Choroid plexus epithelial cell (primary cell): ENCODE measurements around the gene STPG4.

Experiments
- DNase-seq: peaks from one replicate; pipeline ENCODE4 v3.0.0-alpha.2; 2010; ENCODE audit warnings: low read depth
- H3K4me3 ChIP-seq: 2 replicates; pipeline ENCODE4 v1.5.1; 2011; ENCODE audit warnings: low read depth, mild to moderate bottlenecking, control low read depth, low read length, moderate library complexity
- TF ChIP-seq, protein P1 (sequence below): conservative IDR thresholded peaks from 2 replicates; pipeline ENCODE4 v1.5.1; 2011; ENCODE audit warnings: low read depth, mild to moderate bottlenecking, control low read depth, inconsistent platforms, low read length, moderate library complexity

Gene STPG4

DNA sequence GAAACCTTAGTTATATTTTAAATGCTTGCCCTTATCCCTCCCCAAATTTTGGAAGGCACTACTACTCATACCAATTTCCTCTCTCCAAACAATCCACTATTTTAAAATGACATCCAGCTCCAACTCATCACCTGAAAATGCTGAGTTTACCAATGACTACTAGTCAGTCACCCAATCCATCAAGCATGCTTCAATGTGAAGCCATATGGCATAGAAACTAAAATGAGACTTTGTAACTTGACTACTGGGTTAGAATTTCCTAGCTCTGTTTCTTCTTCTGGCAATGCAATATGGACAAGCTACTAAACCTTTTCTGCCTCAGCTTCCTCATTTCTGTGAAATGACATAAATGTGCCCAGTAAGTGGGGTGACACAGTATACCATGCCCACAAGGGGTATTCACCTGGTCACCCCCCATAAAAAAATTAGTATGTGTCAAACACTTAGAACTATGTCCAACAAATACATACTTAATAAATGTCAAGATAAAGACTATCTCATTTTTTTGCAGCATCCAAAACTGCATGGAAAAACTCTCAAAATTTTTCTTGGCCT, 10.0 kb upstream of the STPG4 start:
- TF ChIP-seq, protein P1, sequence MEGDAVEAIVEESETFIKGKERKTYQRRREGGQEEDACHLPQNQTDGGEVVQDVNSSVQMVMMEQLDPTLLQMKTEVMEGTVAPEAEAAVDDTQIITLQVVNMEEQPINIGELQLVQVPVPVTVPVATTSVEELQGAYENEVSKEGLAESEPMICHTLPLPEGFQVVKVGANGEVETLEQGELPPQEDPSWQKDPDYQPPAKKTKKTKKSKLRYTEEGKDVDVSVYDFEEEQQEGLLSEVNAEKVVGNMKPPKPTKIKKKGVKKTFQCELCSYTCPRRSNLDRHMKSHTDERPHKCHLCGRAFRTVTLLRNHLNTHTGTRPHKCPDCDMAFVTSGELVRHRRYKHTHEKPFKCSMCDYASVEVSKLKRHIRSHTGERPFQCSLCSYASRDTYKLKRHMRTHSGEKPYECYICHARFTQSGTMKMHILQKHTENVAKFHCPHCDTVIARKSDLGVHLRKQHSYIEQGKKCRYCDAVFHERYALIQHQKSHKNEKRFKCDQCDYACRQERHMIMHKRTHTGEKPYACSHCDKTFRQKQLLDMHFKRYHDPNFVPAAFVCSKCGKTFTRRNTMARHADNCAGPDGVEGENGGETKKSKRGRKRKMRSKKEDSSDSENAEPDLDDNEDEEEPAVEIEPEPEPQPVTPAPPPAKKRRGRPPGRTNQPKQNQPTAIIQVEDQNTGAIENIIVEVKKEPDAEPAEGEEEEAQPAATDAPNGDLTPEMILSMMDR: no peak
- DNase-seq: no peak

DNA sequence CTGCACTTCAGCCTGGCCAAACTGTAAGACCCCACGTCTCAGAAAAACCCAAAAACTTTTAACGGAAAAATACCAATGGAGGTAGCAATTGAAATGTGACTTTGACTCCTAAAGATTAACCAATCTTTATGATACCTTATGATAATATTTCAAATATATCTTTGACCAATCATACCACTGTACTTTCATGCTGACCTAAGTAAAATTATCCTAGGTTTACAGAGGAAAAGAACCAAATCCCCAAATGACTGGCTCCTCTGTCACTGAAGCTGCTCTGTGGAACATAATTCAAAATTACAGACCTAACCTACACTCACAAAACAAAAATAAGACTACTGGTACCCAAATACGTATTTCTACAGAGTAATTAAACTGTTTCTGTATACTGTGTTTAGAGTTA, 7.7 kb upstream of the STPG4 start:
- H3K4me3 ChIP-seq: no peak overlapping the region
- DNase-seq: no peak
- TF ChIP-seq, protein P1: no peak

More for the DNA sequence above, 10.0 kb upstream of the STPG4 start:
- no peak overlapping the region for H3K4me3 ChIP-seq

DNA sequence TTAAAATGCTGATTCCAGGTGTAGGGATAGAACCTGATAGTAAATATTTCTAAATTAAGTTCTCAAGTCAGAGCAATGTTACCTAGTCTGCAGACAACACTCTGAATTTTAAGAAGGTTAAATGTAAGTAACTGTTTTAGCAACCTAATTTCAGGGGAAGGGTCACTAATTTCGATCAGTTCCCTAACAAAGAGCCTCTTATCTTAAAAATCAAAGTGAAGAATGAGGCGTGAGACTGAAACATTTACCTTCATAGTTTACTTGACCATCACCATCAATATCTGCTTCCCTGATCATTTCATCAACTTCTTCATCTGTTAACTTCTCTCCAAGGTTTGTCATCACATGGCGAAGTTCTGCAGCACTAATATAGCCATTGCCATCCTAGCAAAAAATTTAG, 6.4 kb upstream of the STPG4 start:
- TF ChIP-seq, protein P1: no peak
- DNase-seq: no peak
- no peak overlapping the region for H3K4me3 ChIP-seq

DNA sequence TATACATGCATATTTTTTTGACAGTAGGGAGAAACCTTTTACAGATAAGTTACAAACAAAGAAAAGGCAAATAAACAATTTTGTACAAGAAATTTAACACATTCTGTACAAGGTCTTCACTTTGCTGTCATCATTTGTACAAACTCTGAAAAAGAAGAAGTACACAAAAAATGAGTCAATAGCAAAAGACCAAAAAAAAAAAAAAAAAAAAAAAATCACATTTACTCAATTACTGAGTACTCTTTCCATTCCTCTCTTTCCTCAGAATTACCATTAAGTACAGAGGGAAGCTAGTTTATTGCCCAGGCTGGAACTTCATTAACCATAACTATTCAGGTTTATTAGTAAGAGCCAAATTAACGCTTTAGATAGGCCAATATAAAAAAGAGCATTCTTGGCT, 5.6 kb upstream of the STPG4 start:
- no peak for DNase-seq
- no peak overlapping the region for H3K4me3 ChIP-seq
- TF ChIP-seq, protein P1: no peak

DNA sequence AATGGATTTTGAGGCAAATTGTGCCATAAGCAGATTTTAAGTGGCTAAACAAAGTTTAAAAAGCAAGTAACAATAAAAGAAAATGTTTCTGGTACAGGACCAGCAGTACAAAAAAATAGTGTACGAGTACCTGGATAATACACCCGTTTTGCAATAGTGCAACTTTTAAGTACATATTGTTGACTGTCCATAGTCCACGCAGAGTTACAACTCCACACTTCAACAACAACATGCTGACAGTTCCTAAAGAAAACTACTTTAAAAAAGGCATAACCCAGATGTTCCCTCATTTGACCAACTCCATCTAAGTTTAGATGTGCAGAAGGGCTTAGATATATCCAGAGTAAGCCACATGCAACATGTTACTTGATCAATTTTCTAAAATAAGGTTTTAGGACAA, 5.1 kb upstream of the STPG4 start:
- no peak for DNase-seq
- TF ChIP-seq, protein P1: no peak
- H3K4me3 ChIP-seq: no peak overlapping the region

DNA sequence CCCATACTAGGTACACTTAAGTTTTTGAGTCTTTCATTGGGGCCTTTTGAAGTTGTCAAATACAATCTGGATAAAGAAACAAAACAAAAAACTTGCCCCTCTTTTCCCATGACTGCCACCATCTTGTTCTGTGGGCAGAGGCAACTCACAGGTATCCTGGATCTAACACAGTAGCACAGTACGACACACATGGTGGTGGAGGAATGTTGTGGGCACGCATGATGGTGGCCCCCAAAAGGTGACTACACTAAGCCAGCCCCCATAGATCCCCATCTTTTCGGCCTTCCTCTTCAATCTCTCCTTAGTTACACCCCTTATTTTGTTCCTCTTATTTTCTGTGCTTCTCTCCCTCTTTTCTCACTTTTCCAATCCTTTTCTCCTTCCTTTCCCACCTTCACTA, 4.5 kb upstream of the STPG4 start:
- TF ChIP-seq, protein P1: no peak
- H3K4me3 ChIP-seq: no peak overlapping the region
- no peak for DNase-seq

DNA sequence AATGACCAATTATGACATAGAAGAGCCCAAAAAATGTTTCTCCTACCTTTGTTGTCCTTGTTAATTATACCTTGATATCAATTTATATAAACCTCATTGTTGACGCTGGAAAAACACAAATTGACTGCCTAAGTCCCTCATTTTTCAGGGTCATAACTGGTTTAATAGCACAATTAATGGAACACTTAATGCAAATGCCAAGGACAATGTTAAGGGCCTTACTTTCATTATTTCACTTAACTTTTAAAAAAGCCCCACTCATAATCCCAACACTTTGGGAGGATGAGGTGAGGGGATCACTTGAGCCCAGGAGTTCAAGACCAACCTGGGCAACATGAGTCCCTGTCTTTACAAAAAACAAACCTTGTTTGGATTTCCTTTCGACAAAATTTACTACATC, 3.5 kb upstream of the STPG4 start:
- H3K4me3 ChIP-seq: no peak overlapping the region
- TF ChIP-seq, protein P1: no peak
- DNase-seq: no peak
